ENCODE results near the gene PJVK. TPM values are rescaled to one million over a fixed set of nuclear protein-coding genes. Genes with fewer than 3 reads are reported as not detected.
A peak's percentile ranks its signal among the peaks of the same experiment; 100 is the strongest.

PJVK gene
- total and polyA plus RNA-seq, 9 of the 15 experiments (the other 6 are each of a cell fraction or from before 2014, with no cell fraction given) = 0.11 to 1.5 (median 0.73) TPM

DNA sequence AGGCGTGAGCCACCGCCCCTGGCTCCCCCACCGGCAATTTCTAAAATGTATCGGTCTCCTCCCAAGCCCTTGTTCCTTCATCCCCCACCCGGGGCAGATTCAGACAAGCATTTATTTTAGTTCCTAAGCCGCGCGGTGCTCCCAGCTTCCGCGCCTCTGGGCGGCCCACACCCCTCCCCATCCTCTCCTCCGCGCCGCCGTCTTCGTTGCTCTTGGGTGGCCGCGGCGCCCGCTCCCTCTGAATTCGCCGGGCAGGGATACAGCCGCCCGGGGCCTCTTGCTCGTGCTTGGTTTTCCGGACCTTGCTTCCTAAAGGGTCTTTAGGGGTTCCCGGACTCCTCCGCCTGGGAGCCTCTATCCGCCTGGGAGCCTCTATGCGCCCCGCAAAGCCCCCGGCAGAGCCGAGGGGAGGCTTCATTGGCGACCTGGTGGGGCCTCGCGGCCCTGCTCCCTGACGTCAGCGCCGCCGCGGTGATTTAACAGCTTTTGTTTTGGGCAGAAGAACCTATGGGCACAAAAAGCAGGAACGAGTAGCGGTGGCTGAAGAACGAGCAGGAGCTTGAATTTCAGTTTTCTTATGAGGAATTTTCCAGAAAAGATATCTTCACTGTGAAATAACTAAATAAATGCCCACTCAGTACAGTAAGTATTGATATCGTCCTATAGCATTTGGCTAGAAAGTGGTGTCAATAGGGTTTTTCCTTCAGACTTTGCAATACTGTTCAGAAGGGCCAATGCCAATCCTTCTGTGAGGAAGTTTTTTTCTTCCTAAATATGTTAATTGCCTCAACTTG lies 37.5 kb upstream of the PJVK start (continued):
- TF ChIP-seq, protein P1, sequence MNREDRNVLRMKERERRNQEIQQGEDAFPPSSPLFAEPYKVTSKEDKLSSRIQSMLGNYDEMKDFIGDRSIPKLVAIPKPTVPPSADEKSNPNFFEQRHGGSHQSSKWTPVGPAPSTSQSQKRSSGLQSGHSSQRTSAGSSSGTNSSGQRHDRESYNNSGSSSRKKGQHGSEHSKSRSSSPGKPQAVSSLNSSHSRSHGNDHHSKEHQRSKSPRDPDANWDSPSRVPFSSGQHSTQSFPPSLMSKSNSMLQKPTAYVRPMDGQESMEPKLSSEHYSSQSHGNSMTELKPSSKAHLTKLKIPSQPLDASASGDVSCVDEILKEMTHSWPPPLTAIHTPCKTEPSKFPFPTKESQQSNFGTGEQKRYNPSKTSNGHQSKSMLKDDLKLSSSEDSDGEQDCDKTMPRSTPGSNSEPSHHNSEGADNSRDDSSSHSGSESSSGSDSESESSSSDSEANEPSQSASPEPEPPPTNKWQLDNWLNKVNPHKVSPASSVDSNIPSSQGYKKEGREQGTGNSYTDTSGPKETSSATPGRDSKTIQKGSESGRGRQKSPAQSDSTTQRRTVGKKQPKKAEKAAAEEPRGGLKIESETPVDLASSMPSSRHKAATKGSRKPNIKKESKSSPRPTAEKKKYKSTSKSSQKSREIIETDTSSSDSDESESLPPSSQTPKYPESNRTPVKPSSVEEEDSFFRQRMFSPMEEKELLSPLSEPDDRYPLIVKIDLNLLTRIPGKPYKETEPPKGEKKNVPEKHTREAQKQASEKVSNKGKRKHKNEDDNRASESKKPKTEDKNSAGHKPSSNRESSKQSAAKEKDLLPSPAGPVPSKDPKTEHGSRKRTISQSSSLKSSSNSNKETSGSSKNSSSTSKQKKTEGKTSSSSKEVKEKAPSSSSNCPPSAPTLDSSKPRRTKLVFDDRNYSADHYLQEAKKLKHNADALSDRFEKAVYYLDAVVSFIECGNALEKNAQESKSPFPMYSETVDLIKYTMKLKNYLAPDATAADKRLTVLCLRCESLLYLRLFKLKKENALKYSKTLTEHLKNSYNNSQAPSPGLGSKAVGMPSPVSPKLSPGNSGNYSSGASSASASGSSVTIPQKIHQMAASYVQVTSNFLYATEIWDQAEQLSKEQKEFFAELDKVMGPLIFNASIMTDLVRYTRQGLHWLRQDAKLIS (CRISPR knock-in tag; IDR thresholded peaks at IDR 0.05) = peak; percentile 24; the same call in 1 of the 2 replicates

Data from K562 (cell line).